Measurements from ENCODE around the gene POU2F3. TPM values are rescaled to one million over a fixed set of nuclear protein-coding genes. Genes with fewer than 3 reads are reported as not detected.

POU2F3 gene
- polyA plus RNA-seq, 3 donors, result 0.37 to 0.54 TPM; not detected in 1

GRCh38 chr11:120197251-120197891 is 42.6 kb upstream of the POU2F3 start:
- Histone ChIP-seq H2AFZ (ENCODE audit: insufficient read depth, low read depth, low read length, poor library complexity, severe bottlenecking) (no peak overlapping the region), H3K4me2 (replicated peaks; ENCODE audit: extremely low read depth, low read length, poor library complexity, severe bottlenecking) (no peak overlapping the region), H3K9ac (ENCODE audit: insufficient read depth, low read length, poor library complexity, severe bottlenecking) (no peak overlapping the region), H3K36me3 (replicated peaks in 1 of 2; ENCODE audit: control insufficient read depth in 1 of 2, insufficient read depth in 2 of 2, low read length in 2 of 2) (no peaks in the 10 kb centered on the region), H3K9me3 (replicated peaks in 1 of 2; ENCODE audit: control insufficient read depth in 1 of 2, insufficient read depth in 1 of 2, low read length in 2 of 2) (no peaks in the 10 kb centered on the region), H3K79me2 (ENCODE audit: insufficient read depth, low read length) (no peaks in the 10 kb centered on the region), H3K4me1 (ENCODE audit: control insufficient read depth in 1 of 2, insufficient read depth in 2 of 2, low read length in 2 of 2) (no peaks in the 10 kb centered on the region), H3K27me3 (ENCODE audit: control insufficient read depth in 2 of 2, insufficient read depth in 2 of 2, low read length in 2 of 2) (no peaks in the 10 kb centered on the region), H4K20me1 (ENCODE audit: insufficient read depth, low read length) (no peaks in the 10 kb centered on the region), H3K27ac (ENCODE audit: low read depth in 1 of 2, low read length in 2 of 2) (no peak overlapping the region), H3K4me3 (replicated peaks in 1 of 3; ENCODE audit: low read depth in 2 of 3, low read length in 3 of 3) (no peak overlapping the region)
- peaks cover 9 to 33% (median 15%) of the 10 kb centered on the region in 3 donors for H3K27me3 Mint-ChIP-seq (ENCODE audit: low read depth in 3 of 3)
- no peaks in the 10 kb centered on the region for H3K9me3 Mint-ChIP-seq
- 100% methylated on average over 4 of the region's 14 CpGs for WGBS (ENCODE audit: insufficient coverage)
- no peak for TF ChIP-seq CTCF (IDR thresholded peaks at IDR 0.05)
- H3K4me1 Mint-ChIP-seq, result peaks cover 3% of the 10 kb centered on the region
- no peak for DNase-seq
- intact Hi-C loops (cut with micrococcal nuclease), result no loop called here
- no peaks in the 10 kb centered on the region for H3K36me3 Mint-ChIP-seq
- no peak overlapping the region for H3K4me3 Mint-ChIP-seq
- H3K27ac Mint-ChIP-seq, result no peak overlapping the region

- Histone ChIP-seq H3K9me3 (replicated peaks in 1 of 2; ENCODE audit: control insufficient read depth in 1 of 2, insufficient read depth in 1 of 2, low read length in 2 of 2) (no peaks in the 10 kb centered on the region), H3K4me1 (ENCODE audit: control insufficient read depth in 1 of 2, insufficient read depth in 2 of 2, low read length in 2 of 2) (no peaks in the 10 kb centered on the region), H3K27ac (ENCODE audit: low read depth in 1 of 2, low read length in 2 of 2) (no peak overlapping the region), H3K36me3 (replicated peaks in 1 of 2; ENCODE audit: control insufficient read depth in 1 of 2, insufficient read depth in 2 of 2, low read length in 2 of 2) (no peaks in the 10 kb centered on the region), H3K9ac (ENCODE audit: insufficient read depth, low read length, poor library complexity, severe bottlenecking) (no peak overlapping the region), H3K27me3 (ENCODE audit: control insufficient read depth in 2 of 2, insufficient read depth in 2 of 2, low read length in 2 of 2) (no peaks in the 10 kb centered on the region), H3K4me2 (replicated peaks; ENCODE audit: extremely low read depth, low read length, poor library complexity, severe bottlenecking) (no peak overlapping the region), H3K4me3 (replicated peaks in 1 of 3; ENCODE audit: low read depth in 2 of 3, low read length in 3 of 3) (no peak overlapping the region), H3K79me2 (ENCODE audit: insufficient read depth, low read length) (no peaks in the 10 kb centered on the region), H2AFZ (ENCODE audit: insufficient read depth, low read depth, low read length, poor library complexity, severe bottlenecking) (no peak overlapping the region), H4K20me1 (ENCODE audit: insufficient read depth, low read length) (no peaks in the 10 kb centered on the region)
- no peak for DNase-seq
- 94% methylated on average over 5 of the region's 9 CpGs for WGBS (ENCODE audit: insufficient coverage)
- H3K9me3 Mint-ChIP-seq, result no peaks in the 10 kb centered on the region
- no peak for TF ChIP-seq CTCF (IDR thresholded peaks at IDR 0.05)
- H3K27me3 Mint-ChIP-seq (ENCODE audit: low read depth in 3 of 3), result peaks cover 8 to 32% (median 18%) of the 10 kb centered on the region in 3 donors
- no peak overlapping the region for H3K4me3 Mint-ChIP-seq
- H3K27ac Mint-ChIP-seq, result no peak overlapping the region
- H3K4me1 Mint-ChIP-seq, result peaks cover 3% of the 10 kb centered on the region
- intact Hi-C loops (cut with micrococcal nuclease), result no loop called here
- no peaks in the 10 kb centered on the region for H3K36me3 Mint-ChIP-seq
Observed at GRCh38 chr11:120197977-120198376, 42.0 kb upstream of the POU2F3 start.

All from CD14-positive monocyte (primary cell).